ENCODE data around the gene CLIC3.

CLIC3 gene

DNA sequence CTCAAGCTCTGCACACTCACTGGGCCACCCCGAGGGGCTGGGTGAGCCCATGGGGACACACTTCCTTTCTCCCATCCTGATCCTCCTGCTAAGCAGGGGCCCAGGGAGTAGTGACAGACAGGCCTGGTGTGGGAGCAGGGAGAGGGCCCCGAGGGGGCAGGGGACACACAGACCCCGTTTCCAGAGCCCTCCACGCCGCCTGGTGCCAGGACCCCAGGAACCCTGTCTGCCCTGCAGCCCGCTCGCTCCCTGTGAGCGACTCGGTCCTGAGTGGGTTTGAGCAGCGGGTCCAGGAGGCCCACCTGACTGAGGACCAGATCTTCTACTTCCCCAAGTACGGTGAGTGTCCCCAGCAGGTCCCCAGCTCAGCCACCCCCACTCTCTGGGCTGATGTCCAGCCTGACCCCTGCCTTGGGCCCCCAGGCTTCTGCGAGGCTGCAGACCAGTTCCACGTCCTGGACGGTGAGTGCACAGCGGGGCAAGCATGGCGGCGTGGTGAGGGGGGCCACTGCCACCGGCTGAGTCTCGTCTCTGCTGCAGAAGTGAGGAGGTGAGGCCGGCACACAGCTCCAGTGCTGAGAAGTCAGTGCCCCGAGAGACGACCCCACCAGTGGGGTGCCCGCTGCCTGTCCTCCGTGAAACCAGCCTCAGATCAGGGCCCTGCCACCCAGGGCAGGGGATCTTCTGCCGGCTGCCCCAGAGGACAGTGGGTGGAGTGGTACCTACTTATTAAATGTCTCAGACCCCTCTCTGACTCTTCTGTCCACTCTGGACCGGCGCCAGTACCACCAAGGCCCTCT is 49.9 kb downstream of the CLIC3 start:
- peaks cover 12 to 19% of the 10 kb centered on the region in 2 donors for H3K36me3 ChIP-seq (ENCODE audit: control insufficient read depth in 1 of 2, insufficient read depth in 2 of 2, low read length in 2 of 2)
- no peak overlapping the region for H3K27ac ChIP-seq (ENCODE audit: low read depth, low read length)
- no peak overlapping the region for H3K9ac ChIP-seq (ENCODE audit: low read depth in 1 of 2, low read length in 2 of 2)
- peaks cover 16 to 36% of the 10 kb centered on the region in 2 donors for H3K4me1 ChIP-seq (ENCODE audit: control insufficient read depth in 1 of 2, insufficient read depth in 2 of 2, low read length in 2 of 2)
- no peak overlapping the region for H3K4me3 ChIP-seq (ENCODE audit: low read depth in 1 of 2, low read length in 2 of 2)
- H3K27me3 ChIP-seq (ENCODE audit: control insufficient read depth in 1 of 2, insufficient read depth in 2 of 2, low read length in 2 of 2): no peaks in the 10 kb centered on the region
- no peaks in the 10 kb centered on the region for H3K9me3 ChIP-seq (ENCODE audit: control insufficient read depth in 1 of 2, low read length in 2 of 2)

DNA sequence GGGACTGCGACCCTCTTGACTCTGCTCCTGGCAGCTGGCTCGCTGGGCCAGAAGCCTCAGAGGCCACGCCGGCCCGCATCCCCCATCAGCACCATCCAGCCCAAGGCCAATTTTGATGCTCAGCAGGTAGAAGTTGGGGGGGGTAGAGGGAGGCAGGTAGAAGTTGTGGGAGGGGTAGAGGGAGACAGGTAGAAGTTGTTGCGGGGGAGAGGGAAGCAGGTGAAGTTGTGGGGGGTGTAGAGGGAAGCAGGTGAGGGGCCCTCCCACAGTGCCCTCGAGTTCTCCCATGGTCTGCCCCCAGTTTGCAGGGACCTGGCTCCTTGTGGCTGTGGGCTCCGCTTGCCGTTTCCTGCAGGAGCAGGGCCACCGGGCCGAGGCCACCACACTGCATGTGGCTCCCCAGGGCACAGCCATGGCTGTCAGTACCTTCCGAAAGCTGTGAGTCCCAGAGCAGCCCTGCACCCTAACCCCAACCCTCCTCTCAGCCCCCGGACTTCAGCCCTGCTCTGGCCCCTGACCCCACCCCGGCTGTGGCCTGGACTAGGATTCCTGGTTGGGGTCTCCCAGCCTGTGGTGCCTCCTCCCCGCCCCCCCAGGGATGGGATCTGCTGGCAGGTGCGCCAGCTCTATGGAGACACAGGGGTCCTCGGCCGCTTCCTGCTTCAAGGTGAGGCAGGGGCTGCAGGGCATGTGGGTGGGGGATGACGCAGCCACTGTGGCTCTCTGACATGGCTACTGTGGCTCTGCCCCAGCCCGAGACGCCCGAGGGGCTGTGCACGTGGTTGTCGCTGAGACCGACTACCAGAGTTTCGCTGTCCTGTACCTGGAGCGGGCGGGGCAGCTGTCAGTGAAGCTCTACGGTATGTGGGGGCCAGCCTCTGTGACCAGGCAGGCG is 50.8 kb downstream of the CLIC3 start:
- H3K9me3 ChIP-seq (ENCODE audit: control insufficient read depth in 1 of 2, low read length in 2 of 2): no peaks in the 10 kb centered on the region
- H3K4me3 ChIP-seq (ENCODE audit: low read depth in 1 of 2, low read length in 2 of 2): peak overlapping the region; percentile 3 to 48
- peak overlapping the region; percentile 18 for H3K27ac ChIP-seq (ENCODE audit: low read depth, low read length)
- peaks cover 12 to 34% of the 10 kb centered on the region in 2 donors for H3K4me1 ChIP-seq (ENCODE audit: control insufficient read depth in 1 of 2, insufficient read depth in 2 of 2, low read length in 2 of 2)
- peaks cover 21 to 27% of the 10 kb centered on the region in 2 donors for H3K36me3 ChIP-seq (ENCODE audit: control insufficient read depth in 1 of 2, insufficient read depth in 2 of 2, low read length in 2 of 2)
- H3K9ac ChIP-seq (ENCODE audit: low read depth in 1 of 2, low read length in 2 of 2): peak overlapping the region in 1 of 2 donors; percentile 27
- H3K27me3 ChIP-seq (ENCODE audit: control insufficient read depth in 1 of 2, insufficient read depth in 2 of 2, low read length in 2 of 2): no peaks in the 10 kb centered on the region

All from duodenal mucosa (tissue), 2 donors.